OCI-LY3 (cell line): Measurements from ENCODE around the gene ABCC5.

ENCODE experiments used
- EZH2phosphoT487 ChIP-seq: fragments of 200-600 bp; shearing (Covaris generic); IDR thresholded peaks from 2 replicates; pipeline ENCODE4 v1.6.1; 2018; ENCODE audit warnings: antibody characterized with exemption, mixed run types, low read depth
- TF ChIP-seq, protein P1 (sequence below): fragments of 200-600, 300-600 bp; sonication (generic); IDR thresholded peaks from 2 replicates; pipeline ENCODE4 v1.5.1; 2014; ENCODE audit warnings: antibody characterized with exemption, low read length, low read depth

DNA sequence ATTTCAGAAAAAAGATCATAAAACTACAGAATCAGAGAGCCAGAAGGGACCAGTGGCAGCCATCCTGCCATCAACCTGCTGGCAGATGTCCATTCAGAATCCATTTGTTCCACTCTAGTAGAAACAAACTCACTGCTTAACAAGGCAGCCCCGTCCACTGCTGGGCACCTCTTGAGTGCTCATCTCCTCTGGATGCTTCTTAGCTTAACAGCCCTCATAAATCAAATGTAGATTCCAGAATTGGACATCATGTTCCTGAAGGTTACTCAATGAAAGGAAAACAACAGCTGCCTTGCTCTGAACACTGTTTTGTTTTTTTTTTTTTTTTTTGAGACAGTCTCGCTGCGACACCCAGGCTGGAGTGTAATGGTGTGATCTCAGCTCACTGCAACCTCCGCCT is 37.3 kb downstream of the ABCC5 start:
- TF ChIP-seq, protein P1, sequence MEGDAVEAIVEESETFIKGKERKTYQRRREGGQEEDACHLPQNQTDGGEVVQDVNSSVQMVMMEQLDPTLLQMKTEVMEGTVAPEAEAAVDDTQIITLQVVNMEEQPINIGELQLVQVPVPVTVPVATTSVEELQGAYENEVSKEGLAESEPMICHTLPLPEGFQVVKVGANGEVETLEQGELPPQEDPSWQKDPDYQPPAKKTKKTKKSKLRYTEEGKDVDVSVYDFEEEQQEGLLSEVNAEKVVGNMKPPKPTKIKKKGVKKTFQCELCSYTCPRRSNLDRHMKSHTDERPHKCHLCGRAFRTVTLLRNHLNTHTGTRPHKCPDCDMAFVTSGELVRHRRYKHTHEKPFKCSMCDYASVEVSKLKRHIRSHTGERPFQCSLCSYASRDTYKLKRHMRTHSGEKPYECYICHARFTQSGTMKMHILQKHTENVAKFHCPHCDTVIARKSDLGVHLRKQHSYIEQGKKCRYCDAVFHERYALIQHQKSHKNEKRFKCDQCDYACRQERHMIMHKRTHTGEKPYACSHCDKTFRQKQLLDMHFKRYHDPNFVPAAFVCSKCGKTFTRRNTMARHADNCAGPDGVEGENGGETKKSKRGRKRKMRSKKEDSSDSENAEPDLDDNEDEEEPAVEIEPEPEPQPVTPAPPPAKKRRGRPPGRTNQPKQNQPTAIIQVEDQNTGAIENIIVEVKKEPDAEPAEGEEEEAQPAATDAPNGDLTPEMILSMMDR, result no peak
- no peak for TF ChIP-seq EZH2phosphoT487
